MCF 10A (cell line): Measurements from ENCODE around the gene STK25. TPM values are rescaled to one million over a fixed set of nuclear protein-coding genes. Genes with fewer than 3 reads are reported as not detected.
"Not testable (repeated sequence)": the region's sequence is repeated elsewhere in the genome, so short reads cannot be mapped to it uniquely, and the experiment has no call there.

Source experiments
- BruUV-seq: library from RNA; stranded (reverse); fragments of 400-500 nt; replicated peaks from 2 replicates; lab custom pipeline; 2021; lab: Mats Ljungman, UMichigan
- CTCF ChIA-PET: fragments of 300-600 bp; sonication (Branson Sonifier 250); formaldehyde crosslinking; extraction: SDS; loops from one replicate; lab custom pipeline; 2021; ENCODE audit warnings: antibody characterized with exemption, inconsistent platforms; lab: Yijun Ruan, JAX
- POLR2A ChIA-PET: fragments of 300-600, 350-650 bp; sonication (Branson Sonifier 250); formaldehyde crosslinking; extraction: SDS; loops from one replicate; lab custom pipeline; 2020; ENCODE audit warnings: antibody characterized with exemption, inconsistent platforms; lab: Yijun Ruan, JAX
- DNase-seq: peaks from one replicate; pipeline ENCODE4 v3.0.0-alpha.2; 2018; ENCODE audit not compliant: unreplicated experiment
- H3K27ac Mint-ChIP-seq: one replicate; pipeline ENCODE4 v1.8.0; 2022; ENCODE audit warnings: mild to moderate bottlenecking, low read depth, mixed read lengths; ENCODE audit not compliant: unreplicated experiment
- H3K27me3 Mint-ChIP-seq: one replicate; pipeline ENCODE4 v1.8.0; 2022; ENCODE audit warnings: mixed read lengths; ENCODE audit not compliant: insufficient read depth, unreplicated experiment
- H3K36me3 Mint-ChIP-seq: one replicate; pipeline ENCODE4 v1.8.0; 2022; ENCODE audit warnings: mild to moderate bottlenecking, moderate library complexity, mixed read lengths; ENCODE audit not compliant: insufficient read depth, unreplicated experiment
- H3K4me1 Mint-ChIP-seq: one replicate; pipeline ENCODE4 v1.8.0; 2022; ENCODE audit warnings: mixed read lengths; ENCODE audit not compliant: insufficient read depth, unreplicated experiment
- H3K4me3 Mint-ChIP-seq: one replicate; pipeline ENCODE4 v1.8.0; 2022; ENCODE audit warnings: mild to moderate bottlenecking, moderate library complexity, mixed read lengths; ENCODE audit not compliant: unreplicated experiment
- H3K9me3 Mint-ChIP-seq: one replicate; pipeline ENCODE4 v1.8.0; 2022; ENCODE audit warnings: mixed read lengths; ENCODE audit not compliant: unreplicated experiment
- CTCF ChIP-seq: fragments of 200-600 bp; IDR thresholded peaks from one replicate; pipeline ENCODE4 v1.8.0; 2022; ENCODE audit warnings: antibody characterized with exemption, mild to moderate bottlenecking; ENCODE audit not compliant: unreplicated experiment
- intact Hi-C: fragments of 100-400 bp; cut with micrococcal nuclease; formaldehyde crosslinking; loops from 2 replicates; pipeline ENCODE4 v1.14.1; 2022
- microRNA-seq: library from miRNA; unstranded; fragments of <30 nt; microRNA quantifications from one replicate; pipeline ENCODE4 v1.2.0, GENCODE V29; 2022
- total RNA-seq: library from RNA; stranded (reverse); gene quantifications from 2 replicates; pipeline ENCODE4 v1.2.3, GENCODE V29; 2022

The STK25 gene
- total RNA-seq, 1 experiment from 2014 or later: 117 TPM

DNA sequence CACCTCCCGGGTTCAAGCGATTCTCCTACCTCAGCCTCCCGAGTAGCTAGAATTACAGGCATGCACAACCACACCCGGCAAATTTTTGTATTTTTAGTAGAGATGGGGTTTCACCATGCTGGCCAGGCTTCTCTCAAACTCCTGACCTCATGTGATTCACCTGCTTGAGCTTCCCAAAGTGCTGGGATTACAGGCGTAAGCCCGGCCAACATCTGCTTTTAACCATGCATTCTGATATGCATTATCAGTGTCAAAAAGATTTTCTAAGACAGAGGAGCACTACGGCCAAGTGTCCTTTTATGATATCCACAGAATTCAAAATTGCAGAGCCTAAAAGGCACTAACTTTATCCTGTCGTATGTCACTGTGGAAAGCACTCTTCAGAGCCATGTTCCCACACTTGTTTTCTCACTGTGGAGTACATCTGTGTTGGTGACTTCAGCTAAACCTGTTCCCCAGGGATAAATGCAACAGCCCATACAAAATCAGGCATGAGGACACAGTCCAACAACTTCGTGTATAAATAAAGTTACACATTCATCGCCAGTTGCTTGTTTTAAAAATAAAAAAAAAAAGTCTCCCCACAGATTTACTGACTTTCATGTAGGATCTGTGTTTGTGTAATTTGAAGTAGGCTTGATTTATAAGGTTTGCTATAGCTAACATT is 56.4 kb downstream of the STK25 start:
- Mint-ChIP-seq H3K27me3 (no peaks in the 10 kb centered on the region), H3K9me3 (no peaks in the 10 kb centered on the region), H3K36me3 (peaks cover 15% of the 10 kb centered on the region), H3K27ac (no peak overlapping the region), H3K4me3 (no peak overlapping the region), H3K4me1 (no peaks in the 10 kb centered on the region)
- no TSS peak for BruUV-seq
- intact Hi-C loops: no loop called here
- POLR2A ChIA-PET: interaction anchor here (0.7 kb wide), 1 partner anchor 47 kb away, joined by 3 read pairs; no protein-coding TSS in a partner anchor
- TF ChIP-seq CTCF: no peak
- no peak for DNase-seq
- CTCF ChIA-PET: no interaction called here

DNA sequence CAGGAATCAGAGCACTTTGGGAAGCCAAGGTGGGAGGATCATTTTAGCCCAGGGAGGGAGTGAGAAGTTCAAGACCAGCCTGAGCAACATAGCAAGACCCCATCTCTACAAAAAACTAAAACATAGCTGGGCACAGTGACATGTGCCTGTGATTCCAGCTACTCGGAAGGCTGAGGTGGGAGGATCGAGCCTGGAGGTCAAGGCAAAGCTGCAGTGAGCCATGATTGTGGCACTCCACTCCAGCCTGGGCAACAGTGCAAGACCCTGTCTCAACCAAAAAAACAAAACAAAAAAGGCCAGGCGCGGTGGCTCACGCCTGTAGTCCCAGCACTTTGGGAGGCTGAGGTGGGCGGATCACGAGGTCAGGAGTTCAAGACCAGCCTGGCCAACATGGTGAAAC is 58.3 kb downstream of the STK25 start:
- BruUV-seq, CTCF ChIA-PET, H3K4me1 Mint-ChIP-seq, DNase-seq, intact Hi-C loops, H3K27ac Mint-ChIP-seq, POLR2A ChIA-PET, H3K4me3 Mint-ChIP-seq, H3K9me3 Mint-ChIP-seq, H3K27me3 Mint-ChIP-seq: not testable (repeated sequence)
- H3K36me3 Mint-ChIP-seq: peaks cover 16% of the 10 kb centered on the region

DNA sequence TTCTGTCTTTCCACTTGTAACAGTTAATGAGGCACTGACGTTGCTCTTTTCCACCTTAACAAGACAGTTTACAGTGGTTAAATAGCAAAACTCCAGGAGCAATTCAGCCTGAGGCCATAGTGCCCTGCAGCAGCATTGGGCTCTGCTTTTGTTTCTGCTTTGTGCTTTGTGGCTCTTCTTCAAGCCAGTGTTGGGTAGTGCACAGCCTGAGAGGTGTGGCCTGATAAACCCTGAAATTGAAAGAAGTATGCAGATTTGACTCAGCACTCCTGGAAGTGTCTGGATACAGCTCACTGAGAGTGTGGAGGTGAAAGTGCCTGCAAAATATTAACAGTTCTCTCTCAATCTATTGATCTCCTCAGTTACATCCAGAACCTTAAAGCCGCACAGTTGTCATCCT is 63.0 kb downstream of the STK25 start:
- ChIA-PET POLR2A (no interaction called here), CTCF (interaction anchor here (0.6 to 1.3 kb wide), 3 partner anchors 12 to 594 kb away, joined by 3 to 5 read pairs (median 4); no protein-coding TSS in a partner anchor)
- BruUV-seq: no TSS peak
- H3K27ac Mint-ChIP-seq: no peak overlapping the region
- H3K36me3 Mint-ChIP-seq: peaks cover 46% of the 10 kb centered on the region
- intact Hi-C loops: no loop called here
- TF ChIP-seq CTCF: no peak
- H3K4me3 Mint-ChIP-seq: no peak overlapping the region
- H3K9me3 Mint-ChIP-seq: no peaks in the 10 kb centered on the region
- no peaks in the 10 kb centered on the region for H3K27me3 Mint-ChIP-seq
- no peak for DNase-seq
- H3K4me1 Mint-ChIP-seq: no peaks in the 10 kb centered on the region

GRCh38 chr2:241443486-241444223 is 64.7 kb downstream of the STK25 start:
- BruUV-seq: no TSS peak
- DNase-seq: peak; percentile 73
- intact Hi-C loops: no loop called here
- CTCF ChIA-PET: interaction anchor here (0.6 kb wide), 2 partner anchors 38 to 220 kb away, joined by 3 to 5 read pairs; no protein-coding TSS in a partner anchor
- peaks cover 41% of the 10 kb centered on the region for H3K36me3 Mint-ChIP-seq
- no peak overlapping the region for H3K27ac Mint-ChIP-seq
- no peaks in the 10 kb centered on the region for H3K27me3 Mint-ChIP-seq
- H3K9me3 Mint-ChIP-seq: no peaks in the 10 kb centered on the region
- no peak overlapping the region for H3K4me3 Mint-ChIP-seq
- no peak for TF ChIP-seq CTCF
- POLR2A ChIA-PET: interaction anchor here (0.7 to 1.1 kb wide), 3 partner anchors 11 to 325 kb away, joined by 3 read pairs; no protein-coding TSS in a partner anchor
- H3K4me1 Mint-ChIP-seq: no peaks in the 10 kb centered on the region

Small RNA genes lying within 50 kb of the gene (microRNA-seq; reads per million reads assigned to microRNA genes)
- not detected for gene MIR3133

Other genes starting within 250 kb of the STK25 start
- 670 and 743 TPM in 2 replicates for gene HDLBP, start 192.9 kb downstream of the STK25 start, total RNA-seq
- 254 and 271 TPM in 2 replicates for gene SEPTIN2, start 192.7 kb downstream of the STK25 start, total RNA-seq
- 31.7 and 32.6 TPM in 2 replicates for gene FARP2, start 152.3 kb downstream of the STK25 start, total RNA-seq
- gene BOK, start 50.2 kb upstream of the STK25 start, total RNA-seq: 15.5 and 18.6 TPM in 2 replicates
- 64.5 and 91.8 TPM in 2 replicates for gene THAP4, start 128.6 kb upstream of the STK25 start, total RNA-seq
- 70.9 and 72.8 TPM in 2 replicates for gene ATG4B, start 129.1 kb upstream of the STK25 start, total RNA-seq
- gene DTYMK, start 178.2 kb upstream of the STK25 start, total RNA-seq: 38.2 and 66.3 TPM in 2 replicates
- gene ING5, start 193.5 kb upstream of the STK25 start, total RNA-seq: 27.8 and 35.5 TPM in 2 replicates
- gene D2HGDH, start 226.0 kb upstream of the STK25 start, total RNA-seq: 37.5 and 41.5 TPM in 2 replicates